HTR-8/SVneo (cell line): ENCODE data around the gene SFXN5.

Experiments
- DNase-seq: peaks from one replicate; pipeline ENCODE4 v3.0.0; 2011; ENCODE audit warnings: low spot score, mixed read lengths; ENCODE audit not compliant: insufficient read length
- FAIRE-seq: peaks from 2 replicates; lab custom pipeline; 2011; peaks lifted over from hg19 to GRCh38; lab: Jason Lieb, UNC

SFXN5 gene

DNA sequence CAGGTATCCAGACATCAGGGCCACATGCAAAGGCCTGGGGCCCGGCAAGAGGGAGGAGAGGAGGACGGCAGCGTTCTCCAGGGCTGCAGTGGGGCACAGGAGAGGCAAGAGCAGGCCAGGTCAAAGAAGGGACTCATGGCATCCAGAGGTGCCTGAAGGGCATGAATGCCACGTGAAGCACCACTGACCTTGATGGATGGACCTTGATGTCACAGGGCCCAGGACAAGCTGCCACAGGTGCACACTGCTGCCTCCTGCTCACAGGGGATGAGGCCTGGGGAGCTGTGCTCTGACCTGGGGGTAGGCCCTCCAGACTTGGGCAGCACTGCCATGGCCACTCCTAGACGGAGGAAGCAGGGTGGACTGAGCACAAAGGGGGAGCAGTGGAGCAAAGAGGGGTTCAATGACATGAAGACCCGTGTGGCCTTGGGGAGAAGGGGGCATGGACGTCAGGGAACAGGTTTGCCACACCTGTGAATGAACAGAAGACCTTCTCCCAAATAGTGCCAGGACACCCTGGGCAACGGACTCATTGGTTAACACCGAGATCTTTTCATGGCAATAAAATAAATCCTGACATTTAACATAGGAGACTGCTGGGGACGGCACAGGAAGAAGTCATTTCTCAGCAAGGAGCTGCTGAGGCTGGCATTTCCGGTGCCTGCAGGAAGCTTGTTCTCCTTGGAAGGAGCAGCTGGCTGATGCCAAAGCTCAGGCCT, 88.6 kb downstream of the SFXN5 start:
- no peak for DNase-seq
- FAIRE-seq, result no peak

DNA sequence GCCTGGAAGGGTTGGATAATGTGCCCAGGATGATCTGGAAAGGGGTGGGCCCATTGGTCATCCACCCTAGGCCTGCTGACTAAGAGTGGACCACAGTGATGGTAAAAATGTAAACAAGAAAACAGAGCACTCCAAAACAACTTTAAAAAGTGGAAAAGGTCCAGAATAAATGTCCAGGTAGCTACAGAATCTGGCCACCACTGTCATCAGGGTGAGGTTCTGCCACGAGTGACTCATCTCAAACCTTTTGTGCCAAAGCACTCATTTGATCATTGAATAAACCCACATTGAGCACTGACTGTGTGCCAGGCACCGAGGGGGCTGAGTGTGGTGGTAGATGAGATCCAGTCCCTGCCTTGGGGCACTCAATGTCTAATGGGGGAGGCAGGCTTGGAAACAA, 89.3 kb downstream of the SFXN5 start:
- FAIRE-seq, result no peak
- DNase-seq, result no peak

DNA sequence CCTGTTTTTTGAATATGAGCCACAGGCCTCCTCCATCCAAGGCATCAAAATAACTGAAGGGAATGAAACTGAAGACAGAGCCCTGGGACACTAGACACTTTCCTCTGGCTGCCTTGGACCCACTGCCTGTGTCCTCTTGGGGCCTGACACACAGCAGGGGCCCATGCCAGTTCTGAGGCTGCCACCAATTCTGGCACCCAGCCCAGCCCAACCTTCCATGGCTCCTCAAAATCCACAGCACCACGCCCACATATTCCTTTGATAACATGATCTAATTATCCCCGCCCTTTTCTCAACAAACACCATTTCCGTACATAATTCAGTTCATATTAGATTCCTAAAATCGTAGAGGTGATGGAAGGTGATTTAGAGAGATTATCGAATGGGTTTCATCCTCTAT, 90.0 kb downstream of the SFXN5 start:
- DNase-seq, result no peak
- no peak for FAIRE-seq

DNA sequence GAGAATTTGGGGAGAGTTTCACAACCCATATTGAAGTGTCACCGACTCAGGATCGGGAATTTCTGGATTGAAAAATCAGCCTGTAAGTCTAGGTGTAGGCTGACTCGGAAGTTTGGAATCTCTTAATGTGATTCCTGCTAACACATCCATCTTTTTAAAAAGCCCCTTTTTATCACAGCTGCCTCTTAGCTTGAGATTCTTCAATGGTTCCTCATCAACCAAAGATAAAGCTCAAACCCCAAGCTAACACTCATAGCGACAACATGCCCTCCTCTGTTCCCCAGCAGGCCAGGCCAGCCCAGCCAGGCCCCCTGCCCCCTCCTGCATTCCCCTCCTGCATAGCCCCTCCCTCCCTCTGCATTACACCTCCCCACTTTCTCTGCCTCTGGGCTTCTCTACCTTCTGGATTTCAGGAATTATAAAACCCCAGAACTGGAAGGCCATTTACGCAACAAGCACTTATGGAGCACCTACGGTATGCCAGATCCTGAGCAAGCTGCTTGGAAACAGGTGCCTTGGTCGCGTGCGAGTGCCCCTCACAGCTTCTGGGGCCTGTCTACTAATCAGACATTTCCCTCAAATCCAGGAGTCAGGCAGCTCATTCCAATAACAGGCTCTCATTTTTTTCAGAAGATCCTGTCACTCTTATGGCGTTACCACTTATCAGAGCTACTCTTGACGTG, 90.8 kb downstream of the SFXN5 start:
- FAIRE-seq (peak; percentile 16), DNase-seq (peak; percentile 41)

DNA sequence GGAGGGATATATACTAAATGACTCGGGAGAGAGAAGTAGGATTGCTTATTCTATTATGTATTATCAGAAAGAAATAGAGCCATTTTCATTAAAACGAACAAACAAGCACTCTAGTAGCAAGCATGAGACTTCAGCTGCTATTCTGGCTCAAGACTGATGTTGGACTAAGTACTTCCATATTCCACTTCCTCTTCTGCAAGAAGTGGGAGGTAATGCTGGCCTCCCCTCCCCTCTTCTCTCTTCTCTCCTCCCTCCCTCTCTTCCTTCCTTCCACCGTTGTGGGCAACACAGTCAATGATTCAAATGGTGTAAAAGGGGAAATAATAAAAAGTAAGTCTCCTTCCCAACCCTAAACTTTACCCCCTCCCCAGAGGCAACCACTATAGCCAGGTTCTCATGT, 91.6 kb downstream of the SFXN5 start:
- FAIRE-seq, result no peak
- no peak for DNase-seq

DNA sequence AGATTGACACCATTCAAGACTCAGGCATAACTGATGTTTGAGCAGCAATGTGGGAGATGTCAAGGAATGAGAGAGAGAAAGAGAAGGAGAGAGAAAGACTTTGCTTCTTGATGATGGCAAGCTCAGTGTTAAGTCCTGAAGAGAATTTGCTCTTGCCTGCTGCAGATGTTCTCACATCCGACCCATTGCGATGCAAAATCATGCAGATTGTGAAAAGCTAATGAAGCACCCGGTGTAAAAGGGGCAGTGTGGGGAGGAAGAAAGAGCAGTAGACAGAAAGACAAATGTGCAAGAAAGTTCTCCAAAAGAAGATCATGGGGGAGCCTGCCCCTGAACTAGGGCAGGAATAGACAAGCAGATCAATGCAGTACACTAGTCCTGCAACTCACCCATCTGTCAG, 96.5 kb downstream of the SFXN5 start:
- no peak for FAIRE-seq
- DNase-seq, result no peak

DNA sequence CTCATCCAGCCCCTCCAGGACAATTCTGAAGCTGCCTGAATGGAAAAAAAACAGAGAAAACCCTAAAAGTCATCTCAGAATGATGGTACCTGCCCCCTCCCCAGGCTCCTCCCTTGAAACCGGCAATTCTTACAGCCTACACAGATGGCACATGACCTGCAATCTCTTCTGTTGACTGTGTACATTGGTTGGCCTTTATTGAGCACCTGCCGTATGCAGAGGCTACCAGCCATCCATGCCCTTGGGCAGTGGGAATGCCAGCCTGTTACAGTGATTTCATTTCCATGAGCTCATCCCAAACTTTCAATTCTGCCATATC, 97.1 kb downstream of the SFXN5 start:
- DNase-seq, result no peak
- FAIRE-seq, result no peak

DNA sequence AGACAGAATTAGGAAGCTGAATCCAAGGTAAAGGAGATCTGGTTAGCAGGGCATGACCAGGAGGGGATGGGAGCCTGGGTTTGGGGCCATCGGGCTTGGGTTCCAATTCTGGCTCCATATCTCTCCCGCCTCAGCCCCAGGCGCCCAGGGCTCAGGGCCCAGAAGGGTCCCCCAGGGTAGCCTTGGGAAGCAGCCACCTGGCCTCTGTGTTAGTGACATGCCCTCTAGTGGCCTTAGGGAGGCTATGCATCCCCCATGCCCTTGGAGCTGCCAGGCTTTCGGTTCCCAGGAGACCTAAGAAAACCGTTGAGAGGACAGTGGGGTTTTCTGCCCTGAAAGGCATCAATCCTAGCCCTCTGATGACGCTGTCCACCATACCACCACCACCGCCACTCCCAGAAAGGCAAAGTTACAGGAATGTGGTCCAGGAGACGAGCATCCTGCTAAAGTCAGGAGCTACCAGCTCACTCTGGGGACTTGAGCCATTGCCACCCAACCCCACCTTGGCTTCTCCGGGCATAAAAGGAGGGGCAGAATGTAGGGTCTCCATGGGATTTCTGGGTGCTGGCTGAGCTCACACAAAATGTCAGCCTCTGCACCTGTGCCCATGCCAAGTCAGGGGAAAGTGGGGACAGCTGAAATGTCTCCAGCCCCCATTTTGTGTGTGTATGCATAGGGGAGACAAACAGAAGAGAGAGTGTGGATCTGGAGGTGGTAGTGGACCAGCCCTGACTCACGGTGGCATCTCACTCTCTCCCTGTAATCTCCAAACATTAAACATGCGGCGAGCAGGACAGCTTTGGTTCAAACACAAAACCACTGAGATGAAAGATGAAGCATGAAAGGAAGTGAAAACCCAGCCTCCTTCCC, 97.7 kb downstream of the SFXN5 start:
- peak; percentile 85 for DNase-seq
- FAIRE-seq, result peak; percentile 73

DNA sequence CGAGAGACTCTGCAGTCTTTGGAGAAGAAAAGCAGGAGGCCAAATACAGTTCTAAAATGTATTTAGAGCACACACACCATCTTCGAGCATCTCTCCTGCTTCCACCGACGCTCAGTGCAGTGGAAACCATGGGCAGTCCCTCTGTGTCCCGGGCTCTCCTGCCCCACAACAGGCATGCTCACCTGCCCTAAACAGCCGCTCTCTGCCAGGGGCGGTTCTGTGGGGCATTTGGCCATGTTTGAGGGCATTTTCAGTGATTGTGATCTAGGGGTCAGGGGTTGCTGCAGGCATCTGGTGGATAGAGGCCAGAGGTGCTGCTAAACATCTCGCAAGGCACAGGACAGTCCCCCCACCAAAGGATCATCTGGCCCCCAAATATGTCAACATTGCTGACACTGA, 98.4 kb downstream of the SFXN5 start:
- DNase-seq, result no peak
- FAIRE-seq, result no peak

DNA sequence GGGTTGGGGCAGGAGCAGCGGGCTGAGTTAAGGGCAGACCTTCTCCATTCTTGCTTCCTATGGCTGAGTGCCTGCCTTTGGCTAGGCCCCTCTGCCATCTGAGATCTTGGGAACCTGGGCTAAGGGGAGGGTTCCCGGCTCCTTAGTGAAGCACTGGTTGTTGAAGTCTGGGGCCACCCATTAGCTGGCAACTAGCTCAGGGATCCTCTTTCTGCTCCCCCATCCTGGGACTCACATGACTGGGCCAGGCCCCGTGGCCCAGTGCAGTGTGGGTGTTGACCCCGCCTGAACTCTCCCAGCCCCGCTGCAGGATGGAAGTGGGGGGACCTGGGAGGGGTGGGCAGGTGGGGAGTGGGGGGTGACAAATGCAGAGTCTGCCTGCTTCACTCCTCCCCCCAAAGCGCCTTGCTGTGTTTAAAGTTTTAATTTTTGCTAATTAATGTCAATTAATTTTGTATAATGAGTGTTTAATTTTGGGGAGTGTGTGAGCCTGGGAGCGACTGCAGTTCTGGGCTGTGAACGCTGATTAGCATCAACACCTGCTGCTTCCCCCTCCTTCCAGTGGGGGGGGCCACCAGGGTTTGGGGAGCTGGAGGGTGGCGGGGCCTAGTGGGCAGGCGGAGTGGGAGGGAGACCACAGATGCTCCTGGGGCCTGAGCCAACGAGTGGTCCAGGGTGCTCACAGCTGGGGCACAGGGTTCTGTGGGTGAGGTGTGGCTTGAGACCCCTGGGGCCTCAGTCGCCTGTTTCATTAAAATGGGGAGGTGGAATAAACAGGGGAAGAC, 99.0 kb downstream of the SFXN5 start:
- no peak for DNase-seq
- FAIRE-seq, result no peak

DNA sequence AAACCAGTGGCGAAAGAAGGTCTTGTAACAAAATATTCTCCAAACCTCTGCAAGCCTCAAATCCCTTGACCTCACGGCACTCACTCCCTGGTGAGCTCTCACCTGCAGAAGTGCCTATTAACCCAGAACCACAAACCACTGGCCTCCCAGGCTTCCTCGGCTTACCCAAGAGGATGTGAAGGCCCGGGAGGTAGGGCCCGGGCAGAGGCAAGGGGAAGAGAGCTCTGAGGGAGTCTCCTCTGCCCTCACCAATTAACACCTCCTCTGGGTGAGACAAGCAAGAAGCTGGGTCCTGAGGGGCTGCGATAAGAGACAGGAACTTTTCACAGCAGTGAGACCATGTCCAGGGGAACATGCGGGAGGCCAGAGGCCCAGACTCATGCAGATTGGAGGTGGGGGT, 100.5 kb downstream of the SFXN5 start:
- no peak for DNase-seq
- FAIRE-seq, result no peak

DNA sequence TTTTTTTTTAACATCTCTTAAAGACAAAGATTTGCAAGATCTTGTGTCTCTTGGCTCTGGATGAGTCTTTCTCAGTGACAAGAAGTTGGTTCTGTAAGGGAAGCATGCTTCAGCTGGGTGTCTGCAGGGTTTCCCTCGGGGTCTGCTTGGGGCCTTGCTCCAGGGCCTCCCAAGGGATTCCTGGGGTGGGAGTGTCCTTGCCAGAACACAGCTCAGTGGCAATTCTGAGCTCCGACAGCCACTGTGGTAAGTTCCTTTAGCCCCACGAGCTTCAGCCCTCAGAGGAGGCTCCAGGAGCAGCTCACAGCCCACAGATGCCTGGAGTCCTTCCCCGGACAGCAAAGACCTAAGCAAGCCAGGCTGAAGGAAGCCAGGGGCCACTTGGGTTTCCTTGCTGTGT, 101.8 kb downstream of the SFXN5 start:
- FAIRE-seq (no peak), DNase-seq (no peak)

DNA sequence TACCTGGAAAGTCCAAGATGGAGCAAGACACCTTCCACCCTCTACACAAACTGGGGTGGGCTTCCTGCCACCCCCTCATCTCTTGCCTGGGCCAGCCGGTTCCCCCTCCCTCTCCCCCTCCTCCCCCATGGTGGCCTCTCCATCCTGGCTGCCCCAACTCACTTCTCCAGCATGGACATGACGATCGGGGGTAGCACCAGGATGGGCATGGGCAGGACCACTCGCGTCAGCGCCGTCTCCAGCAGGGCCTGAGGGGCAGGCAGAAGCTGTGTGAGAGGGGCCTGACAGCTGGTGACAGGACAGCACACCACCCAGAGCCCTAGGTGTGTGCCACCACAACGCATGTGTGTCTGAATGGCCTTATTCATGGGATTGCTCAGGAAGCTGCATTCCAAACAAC, 103.2 kb downstream of the SFXN5 start:
- FAIRE-seq (no peak), DNase-seq (no peak)

DNA sequence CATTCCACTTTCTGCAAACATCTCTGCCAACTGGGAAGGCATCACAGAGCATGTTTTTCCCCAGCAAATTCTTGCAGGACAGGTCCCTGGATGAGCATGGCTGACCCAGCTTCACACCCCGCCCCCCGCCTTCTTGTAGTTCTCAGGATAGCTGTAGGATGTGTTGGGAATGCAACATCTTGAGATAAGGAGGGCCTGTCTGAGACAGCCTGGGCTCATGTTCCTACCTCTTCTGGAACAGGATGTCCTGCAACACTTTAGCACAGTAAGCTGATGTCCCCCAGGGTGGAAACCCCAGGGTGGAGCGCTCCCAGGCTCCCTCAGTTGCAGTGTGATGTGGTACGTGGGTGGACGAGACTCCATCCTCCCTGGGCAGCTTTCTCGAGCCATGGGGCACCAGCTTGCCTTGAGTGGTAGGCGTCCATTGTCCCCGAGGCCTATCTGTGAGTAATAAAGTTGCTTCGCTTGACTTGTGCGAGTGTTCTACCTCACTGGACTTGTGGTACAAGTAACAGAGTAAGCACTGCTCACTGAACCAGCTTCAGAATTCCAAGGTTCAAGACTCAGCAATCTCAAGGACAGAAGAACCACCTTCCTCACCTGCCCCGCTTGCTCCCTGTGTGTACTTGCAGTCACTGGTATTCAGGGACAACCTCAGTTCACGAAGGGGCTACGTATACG, 105.6 kb downstream of the SFXN5 start:
- DNase-seq (no peak), FAIRE-seq (no peak)

DNA sequence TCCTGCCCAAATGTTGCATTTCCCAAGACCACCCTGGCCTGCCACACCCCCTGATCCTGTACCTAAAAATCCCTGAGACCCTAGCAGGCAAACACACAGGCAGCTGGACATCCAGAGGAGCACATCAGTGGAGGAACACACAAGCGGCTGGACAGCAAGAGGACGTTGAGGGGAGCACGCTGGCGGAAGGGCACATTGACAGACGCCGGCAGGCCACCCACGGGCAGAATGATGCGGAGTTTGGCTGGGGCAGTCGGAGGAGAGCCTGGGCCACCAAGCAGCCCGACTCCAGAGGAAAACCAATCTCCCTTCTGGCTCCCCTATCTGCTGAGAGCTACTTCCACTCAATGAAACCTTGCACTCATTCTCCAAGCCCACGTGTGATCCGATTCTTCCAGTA, 106.5 kb downstream of the SFXN5 start:
- no peak for FAIRE-seq

DNA sequence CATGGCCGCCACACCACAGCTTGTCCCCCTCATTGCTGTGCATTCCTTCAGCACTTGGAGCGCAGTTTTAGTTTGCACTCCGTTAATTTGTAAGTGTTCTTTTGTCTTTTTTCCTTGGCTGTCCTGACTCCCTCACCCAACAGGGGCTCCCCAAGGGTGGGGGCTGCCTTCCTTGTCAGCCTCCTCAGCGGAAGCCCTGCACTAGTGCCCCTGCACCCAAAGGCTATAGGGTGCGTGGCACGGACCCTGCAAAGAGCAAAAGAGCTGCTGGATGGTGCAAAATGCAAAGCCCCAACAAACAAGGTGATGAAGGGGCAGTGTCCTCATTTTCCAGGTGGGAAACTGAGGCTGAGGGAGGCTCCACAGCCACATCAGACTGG, 107.4 kb downstream of the SFXN5 start:
- no peak for FAIRE-seq
- no peak for DNase-seq

More for the DNA sequence above, 106.5 kb downstream of the SFXN5 start:
- DNase-seq, result no peak

DNA sequence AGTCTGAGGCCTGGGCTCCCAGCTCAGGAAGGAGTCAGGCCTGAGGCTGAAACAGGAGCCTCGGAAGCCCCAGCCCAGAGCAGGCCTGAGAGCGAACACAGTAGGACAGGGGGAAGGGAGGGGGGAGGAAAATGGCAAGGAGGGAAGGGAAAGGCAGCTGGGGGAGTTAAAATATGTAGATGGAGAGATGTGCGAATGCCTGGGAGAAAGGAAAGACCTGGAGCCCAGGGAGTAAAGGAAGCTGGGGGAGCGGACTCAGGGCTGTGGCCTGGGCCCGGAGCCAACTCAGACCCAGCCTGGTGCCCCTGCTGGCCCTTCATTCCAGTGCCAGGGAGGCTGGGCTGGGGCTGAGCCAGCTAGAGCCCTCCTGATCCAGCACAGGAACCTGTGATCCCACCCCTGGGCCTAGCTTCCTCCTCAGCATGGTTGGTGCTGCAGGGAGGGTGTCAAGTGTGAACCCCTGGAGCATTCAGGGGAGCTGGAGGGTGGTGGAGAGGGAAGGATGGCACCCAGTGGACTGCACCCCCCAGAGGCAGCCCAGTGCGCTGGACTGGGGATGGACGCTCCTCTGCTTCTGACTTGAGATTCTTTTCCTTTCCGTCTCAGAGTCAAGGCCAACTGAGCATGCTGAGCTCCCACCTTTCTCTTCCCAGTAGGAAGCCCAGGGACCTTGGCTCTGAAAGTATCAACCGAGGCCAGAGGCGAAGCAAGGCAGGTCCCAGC, 107.9 kb downstream of the SFXN5 start:
- DNase-seq, result no peak
- FAIRE-seq, result no peak

DNA sequence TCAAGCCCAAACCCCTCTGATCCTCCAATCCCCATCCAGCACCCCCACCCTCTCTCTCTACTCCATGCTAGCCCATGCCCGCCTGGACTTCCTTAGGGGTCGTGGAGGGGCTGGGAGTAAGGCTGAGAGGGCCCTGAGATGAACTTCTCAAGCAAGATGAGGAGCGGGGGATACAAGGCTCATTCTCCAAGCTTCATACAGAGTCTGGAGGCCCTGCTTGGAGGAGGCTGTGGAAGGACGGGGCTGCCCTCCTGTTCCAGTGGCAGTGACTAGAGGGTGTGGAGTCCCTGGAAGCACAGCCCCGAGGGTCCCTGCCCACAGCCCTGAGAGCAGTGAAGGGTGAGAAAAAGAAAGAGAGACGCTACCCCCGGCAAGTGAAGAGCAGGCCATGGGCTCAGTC, 108.6 kb downstream of the SFXN5 start:
- DNase-seq (no peak), FAIRE-seq (no peak)

DNA sequence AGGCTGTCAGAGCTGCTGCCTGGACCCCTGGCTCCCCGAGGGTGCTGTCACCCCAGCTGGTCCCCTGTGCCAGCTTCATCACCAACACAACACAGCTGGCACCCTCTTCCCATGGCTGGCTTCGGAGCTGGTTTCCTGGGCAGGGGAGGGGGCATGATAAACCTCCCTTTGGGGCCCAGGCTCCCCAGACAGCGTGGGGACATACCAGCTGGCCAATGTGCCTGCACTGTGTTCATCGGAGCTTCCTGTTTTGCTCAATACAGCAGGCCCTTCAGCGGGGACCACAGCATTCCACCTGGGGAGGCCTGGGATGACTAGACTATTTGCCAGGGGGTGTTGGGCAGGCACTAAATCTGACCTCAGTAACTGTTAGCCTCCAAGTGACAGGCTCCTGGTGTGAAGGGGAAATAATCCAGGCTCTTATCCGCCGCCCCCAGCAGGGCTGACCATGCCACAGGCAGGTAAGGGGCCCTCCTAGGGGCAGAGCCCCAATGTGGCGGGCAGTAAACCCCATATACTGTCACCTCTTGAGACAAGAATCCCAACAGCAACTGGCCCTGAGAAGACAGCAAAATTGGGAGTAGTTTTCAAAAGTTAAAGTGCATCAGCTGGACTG, 109.6 kb downstream of the SFXN5 start:
- DNase-seq (no peak), FAIRE-seq (no peak)
